Neural progenitor cell (in vitro differentiated cells): Measurements from ENCODE around the gene EMC8. TPM values are rescaled to one million over a fixed set of nuclear protein-coding genes. Genes with fewer than 3 reads are reported as not detected.

Experiments used
- DNase-seq: peaks from one replicate; pipeline ENCODE4 v3.0.0-alpha.2; 2016; ENCODE audit warnings: low spot score
- H2AFZ ChIP-seq: fragments of 200-600 bp; sonication (generic); replicated peaks from 2 replicates; pipeline ENCODE4 v1.6.1; 2016; ENCODE audit warnings: antibody characterized with exemption
- H3F3A ChIP-seq: fragments of 200-600 bp; sonication (generic); 2 replicates; pipeline ENCODE4 v1.6.1; 2016; ENCODE audit warnings: antibody characterized with exemption, low read depth
- H3K27ac ChIP-seq: fragments of 200-600 bp; sonication (generic); 2 replicates; pipeline ENCODE4 v1.5.1; 2016; ENCODE audit warnings: mild to moderate bottlenecking
- H3K27me3 ChIP-seq: fragments of 200-600 bp; sonication (generic); 2 replicates; pipeline ENCODE4 v1.6.1; 2016; ENCODE audit warnings: mild to moderate bottlenecking, moderate library complexity
- H3K36me3 ChIP-seq: fragments of 200-600 bp; sonication (generic); 2 replicates; pipeline ENCODE4 v1.5.1; 2016
- H3K4me1 ChIP-seq: fragments of 200-600 bp; sonication (generic); 2 replicates; pipeline ENCODE4 v1.6.1; 2016; ENCODE audit warnings: mixed run types
- H3K4me2 ChIP-seq: fragments of 200-600 bp; sonication (generic); 2 replicates; pipeline ENCODE4 v1.6.1; 2016
- H3K4me3 ChIP-seq: fragments of 200-600 bp; sonication (generic); 2 replicates; pipeline ENCODE4 v1.5.1; 2016
- H3K79me2 ChIP-seq: fragments of 200-600 bp; sonication (generic); 2 replicates; pipeline ENCODE4 v1.6.1; 2016; ENCODE audit warnings: low read depth
- H3K9ac ChIP-seq: fragments of 200-600 bp; sonication (generic); 2 replicates; pipeline ENCODE4 v1.6.1; 2016
- H3K9me3 ChIP-seq: fragments of 200-600 bp; sonication (generic); 2 replicates; pipeline ENCODE4 v1.5.1; 2016; ENCODE audit warnings: low read depth
- H4K20me1 ChIP-seq: fragments of 200-600 bp; sonication (generic); 2 replicates; pipeline ENCODE4 v1.6.1; 2016; ENCODE audit warnings: low read depth
- H3K27ac Mint-ChIP-seq: 3 replicates; pipeline ENCODE4 v1.8.0; 2021; ENCODE audit warnings: mixed read lengths
- H3K27me3 Mint-ChIP-seq: 2 replicates; pipeline ENCODE4 v1.8.0; 2022; ENCODE audit warnings: low read depth, mild to moderate bottlenecking, inconsistent platforms, moderate library complexity, mixed read lengths; ENCODE audit not compliant: insufficient read depth
- H3K36me3 Mint-ChIP-seq: 3 replicates; pipeline ENCODE4 v1.8.0; 2021; ENCODE audit warnings: mixed read lengths
- H3K4me1 Mint-ChIP-seq: 3 replicates; pipeline ENCODE4 v1.8.0; 2021; ENCODE audit warnings: mixed read lengths
- H3K4me3 Mint-ChIP-seq: 3 replicates; pipeline ENCODE4 v1.8.0; 2021; ENCODE audit warnings: mild to moderate bottlenecking, moderate library complexity, mixed read lengths
- H3K9me3 Mint-ChIP-seq: 3 replicates; pipeline ENCODE4 v1.8.0; 2020; ENCODE audit warnings: mixed read lengths
- EZH2 ChIP-seq: fragments of 200-600 bp; sonication (generic); IDR thresholded peaks from 2 replicates; pipeline ENCODE4 v1.6.1; 2017; ENCODE audit warnings: antibody characterized with exemption, mild to moderate bottlenecking, moderate library complexity
- EZH2phosphoT487 ChIP-seq: fragments of 200-600 bp; sonication (generic); IDR thresholded peaks from 2 replicates; pipeline ENCODE4 v1.6.1; 2017; ENCODE audit warnings: antibody characterized with exemption
- total RNA-seq: library from RNA; depleted of rRNA; stranded (reverse); fragments of >200 nt; gene quantifications from 2 replicates; pipeline ENCODE4 v1.2.3, GENCODE V29; 2015; ENCODE audit warnings: low replicate concordance
- TF ChIP-seq, protein P1 (sequence below): fragments of 200-600 bp; sonication (generic); IDR thresholded peaks from 2 replicates; pipeline ENCODE4 v1.5.1; 2017; ENCODE audit warnings: antibody characterized with exemption, mild to moderate bottlenecking

The EMC8 gene
- total RNA-seq, 1 donor from 2014 or later: 25.1 TPM

DNA sequence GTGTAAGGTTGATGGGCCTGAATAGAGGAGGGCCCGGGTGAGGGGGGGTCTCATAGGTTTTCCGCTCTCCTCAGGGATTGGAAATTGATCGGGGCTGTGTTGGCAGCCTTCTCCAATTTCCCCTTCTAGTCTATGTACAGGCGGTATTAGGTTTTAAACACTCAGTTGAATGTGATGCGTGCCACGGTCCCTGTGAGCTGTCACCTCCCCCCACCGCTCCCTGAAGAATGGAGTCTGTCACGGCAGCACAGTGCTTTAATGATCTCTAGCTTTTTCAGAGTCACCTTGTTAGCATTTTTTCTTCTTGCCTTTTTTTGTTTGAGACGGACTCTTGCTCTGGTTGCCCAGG, 951 bp upstream of the EMC8 start:
- H3K4me2 ChIP-seq: peak overlapping the region; percentile 84
- H3K79me2 ChIP-seq: peaks cover 86% of the 10 kb centered on the region
- Mint-ChIP-seq H3K9me3 (no peaks in the 10 kb centered on the region), H3K27ac (peak overlapping the region; percentile 81), H3K4me1 (peaks cover 28% of the 10 kb centered on the region), H3K36me3 (peaks cover 45% of the 10 kb centered on the region), H3K4me3 (peak overlapping the region; percentile 94), H3K27me3 (peaks cover 4% of the 10 kb centered on the region)
- peaks cover 4% of the 10 kb centered on the region for H3K36me3 ChIP-seq
- peak; percentile 23 for DNase-seq
- H3K4me1 ChIP-seq: no peaks in the 10 kb centered on the region
- H3K9ac ChIP-seq: peak overlapping the region; percentile 83
- peak overlapping the region; percentile 88 for H3K4me3 ChIP-seq
- H3K27me3 ChIP-seq: no peaks in the 10 kb centered on the region
- H3F3A ChIP-seq: peaks cover 10% of the 10 kb centered on the region
- H3K9me3 ChIP-seq: no peaks in the 10 kb centered on the region
- H4K20me1 ChIP-seq: peaks cover 43% of the 10 kb centered on the region
- H3K27ac ChIP-seq: no peak overlapping the region
- TF ChIP-seq, protein P1, sequence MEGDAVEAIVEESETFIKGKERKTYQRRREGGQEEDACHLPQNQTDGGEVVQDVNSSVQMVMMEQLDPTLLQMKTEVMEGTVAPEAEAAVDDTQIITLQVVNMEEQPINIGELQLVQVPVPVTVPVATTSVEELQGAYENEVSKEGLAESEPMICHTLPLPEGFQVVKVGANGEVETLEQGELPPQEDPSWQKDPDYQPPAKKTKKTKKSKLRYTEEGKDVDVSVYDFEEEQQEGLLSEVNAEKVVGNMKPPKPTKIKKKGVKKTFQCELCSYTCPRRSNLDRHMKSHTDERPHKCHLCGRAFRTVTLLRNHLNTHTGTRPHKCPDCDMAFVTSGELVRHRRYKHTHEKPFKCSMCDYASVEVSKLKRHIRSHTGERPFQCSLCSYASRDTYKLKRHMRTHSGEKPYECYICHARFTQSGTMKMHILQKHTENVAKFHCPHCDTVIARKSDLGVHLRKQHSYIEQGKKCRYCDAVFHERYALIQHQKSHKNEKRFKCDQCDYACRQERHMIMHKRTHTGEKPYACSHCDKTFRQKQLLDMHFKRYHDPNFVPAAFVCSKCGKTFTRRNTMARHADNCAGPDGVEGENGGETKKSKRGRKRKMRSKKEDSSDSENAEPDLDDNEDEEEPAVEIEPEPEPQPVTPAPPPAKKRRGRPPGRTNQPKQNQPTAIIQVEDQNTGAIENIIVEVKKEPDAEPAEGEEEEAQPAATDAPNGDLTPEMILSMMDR: no peak
- TF ChIP-seq EZH2phosphoT487 (no peak), EZH2 (no peak)
- no peak overlapping the region for H2AFZ ChIP-seq

DNA sequence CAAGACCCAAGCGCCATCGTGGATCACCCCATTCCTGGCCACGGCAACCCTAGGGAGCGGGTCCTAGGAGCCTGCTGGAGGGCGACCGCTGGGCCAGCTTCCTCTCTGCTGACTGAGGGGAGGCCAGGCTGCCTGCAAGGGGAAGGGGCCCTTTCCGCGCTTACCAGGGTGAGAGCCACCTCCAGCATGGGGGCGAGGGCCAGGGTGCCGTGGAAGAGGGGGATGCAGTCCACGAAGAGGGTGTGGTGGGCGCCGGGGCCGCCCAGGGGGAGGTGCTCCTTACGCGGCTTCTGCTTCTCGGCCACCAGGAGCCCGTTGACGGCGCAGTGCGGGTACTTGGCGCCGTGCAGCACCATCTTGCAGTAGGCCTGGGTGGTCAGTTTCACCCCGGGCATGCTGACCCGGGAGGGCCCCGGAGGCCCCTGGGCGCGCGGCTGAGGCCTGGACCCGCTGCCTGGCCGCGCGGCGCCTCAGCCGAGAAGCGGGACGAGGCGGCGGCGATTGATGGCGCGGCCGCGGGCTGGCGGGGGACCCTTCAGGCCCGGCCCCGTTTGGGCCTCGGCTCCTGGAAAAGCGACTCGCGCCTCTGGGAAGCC, 345 bp downstream of the EMC8 start:
- Histone ChIP-seq H3K4me1 (no peaks in the 10 kb centered on the region), H3K36me3 (peaks cover 4% of the 10 kb centered on the region), H3K4me2 (peak overlapping the region; percentile 84), H3F3A (peaks cover 10% of the 10 kb centered on the region), H3K9ac (peak overlapping the region; percentile 88), H3K27me3 (no peaks in the 10 kb centered on the region), H4K20me1 (peaks cover 55% of the 10 kb centered on the region), H2AFZ (peak overlapping the region; percentile 53), H3K9me3 (no peaks in the 10 kb centered on the region), H3K79me2 (peaks cover 99% of the 10 kb centered on the region), H3K4me3 (peak overlapping the region; percentile 88), H3K27ac (no peak overlapping the region)
- Mint-ChIP-seq H3K27me3 (peaks cover 4% of the 10 kb centered on the region), H3K9me3 (no peaks in the 10 kb centered on the region), H3K27ac (no peak overlapping the region), H3K4me1 (peaks cover 28% of the 10 kb centered on the region), H3K36me3 (peaks cover 42% of the 10 kb centered on the region), H3K4me3 (peak overlapping the region; percentile 89)
- TF ChIP-seq EZH2phosphoT487 (no peak), EZH2 (peak; percentile 7)
- TF ChIP-seq, protein P1: peak; percentile 14
- DNase-seq: no peak

DNA sequence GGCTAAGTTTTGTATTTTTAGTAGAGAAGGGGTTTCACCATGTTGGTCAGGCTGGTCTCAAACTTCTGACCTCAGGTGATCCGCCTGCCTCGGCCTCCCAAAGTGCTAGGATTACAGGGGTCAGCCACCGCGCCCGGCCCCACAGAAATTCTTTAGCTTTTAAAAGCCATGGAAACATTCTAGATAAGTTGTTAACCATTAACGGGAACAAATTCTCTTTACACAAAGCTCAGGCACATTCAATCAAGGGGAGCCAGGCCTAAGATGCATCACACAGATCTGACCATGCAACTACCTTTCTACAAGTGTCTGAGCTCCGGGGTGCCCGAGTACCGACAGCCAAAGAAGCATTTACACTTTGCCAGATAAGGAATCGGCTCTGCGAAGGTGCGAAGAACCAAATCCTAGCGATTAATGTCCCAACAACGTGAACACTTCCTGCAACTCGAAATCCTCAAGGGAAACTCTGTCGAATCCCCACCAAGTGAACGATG, 1.0 kb downstream of the EMC8 start:
- Histone ChIP-seq H3K4me1 (no peaks in the 10 kb centered on the region), H3K79me2 (peaks cover 100% of the 10 kb centered on the region), H3K36me3 (peaks cover 4% of the 10 kb centered on the region), H4K20me1 (peaks cover 56% of the 10 kb centered on the region), H2AFZ (no peak overlapping the region), H3F3A (peaks cover 9% of the 10 kb centered on the region), H3K4me3 (peak overlapping the region; percentile 88), H3K9me3 (no peaks in the 10 kb centered on the region), H3K27ac (no peak overlapping the region), H3K9ac (peak overlapping the region; percentile 88), H3K27me3 (no peaks in the 10 kb centered on the region), H3K4me2 (peak overlapping the region; percentile 84)
- peaks cover 35% of the 10 kb centered on the region for H3K36me3 Mint-ChIP-seq
- no peak overlapping the region for H3K27ac Mint-ChIP-seq
- TF ChIP-seq EZH2: no peak
- TF ChIP-seq EZH2phosphoT487: no peak
- TF ChIP-seq, protein P1: no peak
- peaks cover 2% of the 10 kb centered on the region for H3K27me3 Mint-ChIP-seq
- H3K9me3 Mint-ChIP-seq: no peaks in the 10 kb centered on the region
- H3K4me3 Mint-ChIP-seq: peak overlapping the region; percentile 89
- H3K4me1 Mint-ChIP-seq: peaks cover 28% of the 10 kb centered on the region
- DNase-seq: peak; percentile 23
